Endodermal cell (in vitro differentiated cells): ENCODE results near the gene EFCAB6. TPM values are rescaled to one million over a fixed set of nuclear protein-coding genes. Genes with fewer than 3 reads are reported as not detected.
A peak's percentile ranks its signal among the peaks of the same experiment; 100 is the strongest.

Experiments
- DNase-seq: peaks from one replicate; pipeline ENCODE4 v3.0.0-alpha.2; 2017
- H3K27ac ChIP-seq: 2 replicates; pipeline ENCODE4 v1.5.1; 2013; ENCODE audit warnings: mild to moderate bottlenecking, low read depth, low read length, moderate library complexity
- H3K27me3 ChIP-seq: 2 replicates; pipeline ENCODE4 v1.6.1; 2013; ENCODE audit warnings: mild to moderate bottlenecking, low read length, moderate library complexity; ENCODE audit not compliant: insufficient read depth, control insufficient read depth, poor library complexity, severe bottlenecking
- H3K36me3 ChIP-seq: 2 replicates; pipeline ENCODE4 v1.7.0; 2013; ENCODE audit warnings: mild to moderate bottlenecking, low read length, moderate library complexity; ENCODE audit not compliant: control insufficient read depth, insufficient read depth
- H3K4me1 ChIP-seq: one replicate; pipeline ENCODE4 v1.7.0; 2013; ENCODE audit warnings: low read length; ENCODE audit not compliant: control insufficient read depth, insufficient read depth
- H3K4me3 ChIP-seq: 2 replicates; pipeline ENCODE4 v1.5.1; 2013; ENCODE audit warnings: mild to moderate bottlenecking, low read length, moderate library complexity
- H3K9ac ChIP-seq: 2 replicates; pipeline ENCODE4 v1.6.1; 2013; ENCODE audit warnings: mild to moderate bottlenecking, low read length, moderate library complexity; ENCODE audit not compliant: poor library complexity, severe bottlenecking; ENCODE audit errors: extremely low read depth
- H3K9me3 ChIP-seq: 2 replicates; pipeline ENCODE4 v1.6.1; 2013; ENCODE audit warnings: mild to moderate bottlenecking, low read length, moderate library complexity; ENCODE audit not compliant: control insufficient read depth
- H3K27ac Mint-ChIP-seq: 2 replicates; pipeline ENCODE4 v1.8.0; 2020; ENCODE audit warnings: mixed read lengths
- H3K27me3 Mint-ChIP-seq: 2 replicates; pipeline ENCODE4 v1.8.0; 2021; ENCODE audit warnings: mild to moderate bottlenecking, mixed read lengths; ENCODE audit not compliant: insufficient read depth
- H3K36me3 Mint-ChIP-seq: 2 replicates; pipeline ENCODE4 v1.8.0; 2020; ENCODE audit warnings: low read depth, mixed read lengths
- H3K4me1 Mint-ChIP-seq: 2 replicates; pipeline ENCODE4 v1.8.0; 2020; ENCODE audit warnings: mixed read lengths
- H3K4me3 Mint-ChIP-seq: 2 replicates; pipeline ENCODE4 v1.8.0; 2020; ENCODE audit warnings: mild to moderate bottlenecking, moderate library complexity, mixed read lengths
- H3K9me3 Mint-ChIP-seq: 2 replicates; pipeline ENCODE4 v1.8.0; 2020; ENCODE audit warnings: mild to moderate bottlenecking, mixed read lengths
- CTCF ChIP-seq: fragments of 200-600 bp; sonication (generic); conservative IDR thresholded peaks from 2 replicates; pipeline ENCODE4 v1.5.0; 2021; ENCODE audit warnings: antibody characterized with exemption, mild to moderate bottlenecking
- WGBS, 2 experiments: methylation state at CpG; one replicate each; pipeline versions ENCODE4 v1.1.5 to v1.1.7; 2013; ENCODE audit warnings: missing lambda C conversion rate in 2 of 2, mixed read lengths in 1 of 2; ENCODE audit not compliant: insufficient coverage in 1 of 2, insufficient read length in 1 of 2; 5-methylcytosine and 5-hydroxymethylcytosine counted together
- total RNA-seq, 2 donors: library from RNA; stranded (reverse); fragmentation: NEBNext Ultra II Directional in 1 of 2; extraction: Animal tissue kit (Norgen Biotek cat#: 25700) in 1 of 2; gene quantifications; 2 replicates in 1 of 2; 3 replicates in 1 of 2; pipeline ENCODE4 v1.2.1, GENCODE V29; 2021

Gene EFCAB6
- total RNA-seq, 2 donors from 2014 or later, result 1.8 to 2.0 TPM

- Histone ChIP-seq H3K4me1 (no peaks in the 10 kb centered on the region), H3K9me3 (no peaks in the 10 kb centered on the region), H3K4me3 (no peak overlapping the region), H3K27ac (no peak overlapping the region), H3K9ac (no peak overlapping the region), H3K36me3 (no peaks in the 10 kb centered on the region), H3K27me3 (no peaks in the 10 kb centered on the region)
- Mint-ChIP-seq H3K4me3 (no peak overlapping the region), H3K4me1 (no peaks in the 10 kb centered on the region), H3K27ac (no peak overlapping the region), H3K27me3 (no peaks in the 10 kb centered on the region), H3K9me3 (no peaks in the 10 kb centered on the region), H3K36me3 (no peaks in the 10 kb centered on the region)
- no peak for TF ChIP-seq CTCF
- no peak for DNase-seq
- 94 to 97% methylated on average over 12 of the region's 12 CpGs for WGBS, 2 experiments
Observed at GRCh38 chr22:43630451-43630850, 181.7 kb downstream of the EFCAB6 start.

GRCh38 chr22:43628250-43628649, 183.9 kb downstream of the EFCAB6 start:
- Mint-ChIP-seq H3K36me3 (no peaks in the 10 kb centered on the region), H3K9me3 (no peaks in the 10 kb centered on the region), H3K4me3 (no peak overlapping the region), H3K27me3 (no peaks in the 10 kb centered on the region), H3K4me1 (no peaks in the 10 kb centered on the region), H3K27ac (peak overlapping the region; percentile 46)
- WGBS, 2 experiments, result 84 to 86% methylated on average over 6 to 16 of the region's 16 CpGs
- Histone ChIP-seq H3K4me1 (no peaks in the 10 kb centered on the region), H3K9me3 (no peaks in the 10 kb centered on the region), H3K27me3 (no peaks in the 10 kb centered on the region), H3K27ac (peak overlapping the region; percentile 17), H3K9ac (no peak overlapping the region), H3K4me3 (no peak overlapping the region), H3K36me3 (no peaks in the 10 kb centered on the region)
- no peak for TF ChIP-seq CTCF
- DNase-seq, result no peak

DNA sequence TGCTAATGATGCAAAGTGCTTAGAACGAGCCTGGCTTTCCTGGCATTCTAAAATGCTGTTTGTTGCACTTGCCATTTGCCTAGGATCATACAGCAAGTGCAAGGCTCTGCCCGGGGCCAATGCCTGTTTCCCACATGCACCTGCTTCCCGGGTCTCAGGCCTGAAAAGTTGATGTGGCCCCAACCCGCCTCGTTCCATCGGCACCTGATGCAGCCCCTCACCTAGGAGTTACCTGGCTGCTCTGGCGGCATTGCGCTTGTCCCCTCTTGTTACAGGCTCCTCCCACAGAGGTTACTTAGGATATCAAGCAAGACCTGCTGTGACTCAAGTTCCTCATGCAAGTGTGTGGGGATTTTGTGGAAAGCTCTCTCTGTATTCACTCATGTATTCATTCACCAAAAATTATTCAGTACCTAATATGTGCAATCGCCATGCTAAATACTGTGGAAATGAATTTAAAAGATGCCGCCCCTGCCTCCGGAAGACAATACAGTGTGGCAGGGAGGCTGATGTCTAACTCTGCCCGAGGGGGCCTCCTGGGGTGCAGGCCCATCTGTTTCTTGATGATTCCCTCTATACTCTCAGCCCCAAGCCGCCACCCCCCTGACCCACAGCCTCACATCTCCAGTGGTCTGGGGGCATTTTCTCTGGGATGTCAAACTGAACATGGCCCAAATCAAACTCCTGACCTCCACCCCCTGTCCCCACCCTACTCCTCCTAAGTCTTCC, 184.5 kb downstream of the EFCAB6 start:
- no peak overlapping the region for H3K9ac ChIP-seq
- no peaks in the 10 kb centered on the region for H3K4me1 ChIP-seq
- H3K27me3 ChIP-seq, result no peaks in the 10 kb centered on the region
- no peaks in the 10 kb centered on the region for H3K9me3 Mint-ChIP-seq
- H3K4me1 Mint-ChIP-seq, result no peaks in the 10 kb centered on the region
- 85 to 91% methylated on average over 9 to 13 of the region's 13 CpGs for WGBS, 2 experiments
- no peaks in the 10 kb centered on the region for H3K27me3 Mint-ChIP-seq
- no peak overlapping the region for H3K4me3 Mint-ChIP-seq
- H3K36me3 ChIP-seq, result no peaks in the 10 kb centered on the region
- no peaks in the 10 kb centered on the region for H3K9me3 ChIP-seq
- H3K27ac ChIP-seq, result peak overlapping the region; percentile 17
- no peak overlapping the region for H3K4me3 ChIP-seq
- no peaks in the 10 kb centered on the region for H3K36me3 Mint-ChIP-seq
- peak overlapping the region; percentile 46 for H3K27ac Mint-ChIP-seq
- no peak for DNase-seq
- no peak for TF ChIP-seq CTCF
